Measurements from ENCODE around the gene SH2D3C. TPM values are rescaled to one million over a fixed set of nuclear protein-coding genes. Genes with fewer than 3 reads are reported as not detected.

Gene SH2D3C
- total and polyA plus RNA-seq, 2 donors from 2014 or later, result 13.7 to 27.7 TPM

DNA sequence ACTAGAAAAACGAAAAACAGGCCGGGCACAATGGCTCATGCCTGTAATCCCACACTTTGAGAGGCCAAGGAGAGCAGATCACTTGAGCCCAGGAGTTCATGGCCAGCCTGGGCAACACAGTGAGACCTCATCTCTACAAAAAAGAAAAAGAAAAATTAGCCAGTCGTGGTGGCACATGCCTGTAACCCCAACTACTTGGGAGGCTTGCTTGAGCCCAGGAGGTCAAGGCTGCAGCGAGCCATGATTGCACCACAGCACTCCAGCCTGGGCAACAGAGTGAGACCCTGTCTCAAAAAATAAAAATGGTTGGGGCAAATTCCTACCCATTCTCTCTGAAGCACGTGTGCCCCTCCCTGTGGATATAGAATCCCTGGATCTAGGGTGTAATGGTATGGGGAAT is 80.1 kb downstream of the SH2D3C start:
- intact Hi-C loops (cut with DNase I), result no loop called here
- TF ChIP-seq, protein P1, sequence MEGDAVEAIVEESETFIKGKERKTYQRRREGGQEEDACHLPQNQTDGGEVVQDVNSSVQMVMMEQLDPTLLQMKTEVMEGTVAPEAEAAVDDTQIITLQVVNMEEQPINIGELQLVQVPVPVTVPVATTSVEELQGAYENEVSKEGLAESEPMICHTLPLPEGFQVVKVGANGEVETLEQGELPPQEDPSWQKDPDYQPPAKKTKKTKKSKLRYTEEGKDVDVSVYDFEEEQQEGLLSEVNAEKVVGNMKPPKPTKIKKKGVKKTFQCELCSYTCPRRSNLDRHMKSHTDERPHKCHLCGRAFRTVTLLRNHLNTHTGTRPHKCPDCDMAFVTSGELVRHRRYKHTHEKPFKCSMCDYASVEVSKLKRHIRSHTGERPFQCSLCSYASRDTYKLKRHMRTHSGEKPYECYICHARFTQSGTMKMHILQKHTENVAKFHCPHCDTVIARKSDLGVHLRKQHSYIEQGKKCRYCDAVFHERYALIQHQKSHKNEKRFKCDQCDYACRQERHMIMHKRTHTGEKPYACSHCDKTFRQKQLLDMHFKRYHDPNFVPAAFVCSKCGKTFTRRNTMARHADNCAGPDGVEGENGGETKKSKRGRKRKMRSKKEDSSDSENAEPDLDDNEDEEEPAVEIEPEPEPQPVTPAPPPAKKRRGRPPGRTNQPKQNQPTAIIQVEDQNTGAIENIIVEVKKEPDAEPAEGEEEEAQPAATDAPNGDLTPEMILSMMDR (IDR thresholded peaks at IDR 0.05; ENCODE audit: borderline replicate concordance, extremely low read depth, insufficient read depth), result no peak

DNA sequence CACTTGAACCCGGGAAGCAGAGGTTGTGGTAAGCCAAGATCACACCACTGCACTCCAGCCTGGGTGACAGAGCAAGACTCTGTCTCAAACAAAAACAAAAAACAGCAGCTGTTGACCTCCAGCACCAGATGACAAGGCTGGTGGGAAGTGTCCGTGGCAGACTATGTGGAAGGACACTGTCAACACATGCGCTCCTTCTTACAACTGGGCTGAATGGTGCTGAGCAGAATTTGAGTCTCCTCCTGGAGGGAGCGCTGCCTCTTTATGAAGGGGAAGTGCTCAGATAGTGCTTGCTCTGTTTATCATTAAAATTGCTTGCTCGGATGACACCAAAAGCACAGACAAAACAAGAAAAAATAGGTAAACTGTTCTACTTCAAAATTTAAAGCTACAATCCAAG is 80.9 kb downstream of the SH2D3C start:
- H3K4me3 ChIP-seq (ENCODE audit: low read length in 3 of 3), result no peak overlapping the region
- no peak for FAIRE-seq
- H3K27me3 ChIP-seq (ENCODE audit: control insufficient read depth, insufficient read depth, low read length), result no peaks in the 10 kb centered on the region
- no peaks in the 10 kb centered on the region for H3K9me3 ChIP-seq (ENCODE audit: control insufficient read depth in 2 of 3, insufficient read depth in 1 of 3, low read length in 3 of 3)
- H3K9ac ChIP-seq (ENCODE audit: low read length in 3 of 3), result no peak overlapping the region
- DNase-seq, result no peak
- H3K36me3 ChIP-seq (ENCODE audit: control insufficient read depth in 2 of 3, insufficient read depth in 3 of 3, low read length in 3 of 3), result no peaks in the 10 kb centered on the region
- TF ChIP-seq, protein P1 (IDR thresholded peaks at IDR 0.05; ENCODE audit: borderline replicate concordance, extremely low read depth, insufficient read depth), result no peak
- intact Hi-C loops (cut with DNase I), result no loop called here
- peaks cover 0 to 8% (median 0%) of the 10 kb centered on the region in 3 donors for H3K4me1 ChIP-seq (ENCODE audit: control insufficient read depth in 2 of 3, insufficient read depth in 2 of 3, low read depth in 1 of 3, low read length in 3 of 3)
- no peak overlapping the region for H3K27ac ChIP-seq (ENCODE audit: low read depth in 2 of 2, low read length in 2 of 2)

More for the DNA sequence above, 80.1 kb downstream of the SH2D3C start:
- Histone ChIP-seq H3K36me3 (ENCODE audit: control insufficient read depth in 2 of 3, insufficient read depth in 3 of 3, low read length in 3 of 3) (no peaks in the 10 kb centered on the region), H3K9me3 (ENCODE audit: control insufficient read depth in 2 of 3, insufficient read depth in 1 of 3, low read length in 3 of 3) (no peaks in the 10 kb centered on the region), H3K27ac (ENCODE audit: low read depth in 2 of 2, low read length in 2 of 2) (no peak overlapping the region), H3K27me3 (ENCODE audit: control insufficient read depth, insufficient read depth, low read length) (no peaks in the 10 kb centered on the region), H3K4me1 (ENCODE audit: control insufficient read depth in 2 of 3, insufficient read depth in 2 of 3, low read depth in 1 of 3, low read length in 3 of 3) (peaks cover 0 to 8% (median 0%) of the 10 kb centered on the region in 3 donors), H3K4me3 (ENCODE audit: low read length in 3 of 3) (no peak overlapping the region), H3K9ac (ENCODE audit: low read length in 3 of 3) (no peak overlapping the region)
- FAIRE-seq (no peak), DNase-seq (no peak)

DNA sequence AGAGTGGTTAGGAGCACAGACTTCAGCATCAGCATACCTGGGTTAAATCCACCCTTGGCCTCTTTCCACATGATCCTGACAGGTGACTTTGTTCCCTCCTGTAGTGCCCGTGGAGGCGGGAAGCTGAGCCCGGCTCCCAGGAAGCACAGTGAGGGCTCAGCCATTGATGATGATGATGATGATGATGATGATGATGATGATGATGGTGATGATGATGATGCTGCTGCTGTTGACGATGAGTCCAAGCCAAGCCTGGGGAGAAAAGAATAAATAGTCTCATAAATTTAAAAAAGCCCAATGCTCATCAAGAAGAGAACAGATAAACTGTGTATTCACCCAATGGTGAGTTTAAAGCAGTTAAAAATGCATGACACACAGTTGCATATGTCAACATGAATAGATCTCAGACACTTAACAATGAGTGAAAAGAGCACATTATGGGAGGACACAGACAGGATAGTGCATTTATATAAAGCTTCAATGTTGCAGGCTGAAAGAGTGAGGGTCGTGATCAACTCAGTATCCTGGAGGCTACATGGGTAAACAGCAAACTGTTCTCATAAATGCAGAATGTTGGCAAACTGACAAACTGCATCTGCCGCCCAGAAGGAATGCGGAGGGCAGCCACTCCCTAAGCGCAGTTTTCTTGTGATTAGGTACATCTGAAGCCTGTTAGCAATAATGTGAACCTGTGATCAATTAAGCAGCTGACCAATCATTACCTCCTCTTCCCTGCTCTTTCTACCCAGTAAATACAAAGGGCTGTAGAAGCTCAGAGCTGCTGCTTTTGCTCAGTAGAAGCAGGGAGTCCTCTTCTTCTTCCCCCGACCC is 83.4 kb downstream of the SH2D3C start:
- no peaks in the 10 kb centered on the region for H3K27me3 ChIP-seq (ENCODE audit: control insufficient read depth, insufficient read depth, low read length)
- no peak overlapping the region for H3K4me3 ChIP-seq (ENCODE audit: low read length in 3 of 3)
- DNase-seq (no peak), FAIRE-seq (no peak)
- no peaks in the 10 kb centered on the region for H3K36me3 ChIP-seq (ENCODE audit: control insufficient read depth in 2 of 3, insufficient read depth in 3 of 3, low read length in 3 of 3)
- peaks cover 0 to 3% (median 0%) of the 10 kb centered on the region in 3 donors for H3K4me1 ChIP-seq (ENCODE audit: control insufficient read depth in 2 of 3, insufficient read depth in 2 of 3, low read depth in 1 of 3, low read length in 3 of 3)
- H3K27ac ChIP-seq (ENCODE audit: low read depth in 2 of 2, low read length in 2 of 2), result no peak overlapping the region
- TF ChIP-seq, protein P1 (IDR thresholded peaks at IDR 0.05; ENCODE audit: borderline replicate concordance, extremely low read depth, insufficient read depth), result no peak
- intact Hi-C loops (cut with DNase I), result no loop called here
- H3K9me3 ChIP-seq (ENCODE audit: control insufficient read depth in 2 of 3, insufficient read depth in 1 of 3, low read length in 3 of 3), result no peaks in the 10 kb centered on the region
- H3K9ac ChIP-seq (ENCODE audit: low read length in 3 of 3), result no peak overlapping the region
